Neural progenitor cell (in vitro differentiated cells): ENCODE measurements around the gene HDGFL2.

Experiments
- EZH2 ChIP-seq: fragments of 200-600 bp; sonication (generic); IDR thresholded peaks from 2 replicates; pipeline ENCODE4 v1.6.1; 2017; ENCODE audit warnings: antibody characterized with exemption, mild to moderate bottlenecking, moderate library complexity
- EZH2phosphoT487 ChIP-seq: fragments of 200-600 bp; sonication (generic); IDR thresholded peaks from 2 replicates; pipeline ENCODE4 v1.6.1; 2017; ENCODE audit warnings: antibody characterized with exemption
- TF ChIP-seq, protein P1 (sequence below): fragments of 200-600 bp; sonication (generic); IDR thresholded peaks from 2 replicates; pipeline ENCODE4 v1.5.1; 2017; ENCODE audit warnings: antibody characterized with exemption, mild to moderate bottlenecking

DNA sequence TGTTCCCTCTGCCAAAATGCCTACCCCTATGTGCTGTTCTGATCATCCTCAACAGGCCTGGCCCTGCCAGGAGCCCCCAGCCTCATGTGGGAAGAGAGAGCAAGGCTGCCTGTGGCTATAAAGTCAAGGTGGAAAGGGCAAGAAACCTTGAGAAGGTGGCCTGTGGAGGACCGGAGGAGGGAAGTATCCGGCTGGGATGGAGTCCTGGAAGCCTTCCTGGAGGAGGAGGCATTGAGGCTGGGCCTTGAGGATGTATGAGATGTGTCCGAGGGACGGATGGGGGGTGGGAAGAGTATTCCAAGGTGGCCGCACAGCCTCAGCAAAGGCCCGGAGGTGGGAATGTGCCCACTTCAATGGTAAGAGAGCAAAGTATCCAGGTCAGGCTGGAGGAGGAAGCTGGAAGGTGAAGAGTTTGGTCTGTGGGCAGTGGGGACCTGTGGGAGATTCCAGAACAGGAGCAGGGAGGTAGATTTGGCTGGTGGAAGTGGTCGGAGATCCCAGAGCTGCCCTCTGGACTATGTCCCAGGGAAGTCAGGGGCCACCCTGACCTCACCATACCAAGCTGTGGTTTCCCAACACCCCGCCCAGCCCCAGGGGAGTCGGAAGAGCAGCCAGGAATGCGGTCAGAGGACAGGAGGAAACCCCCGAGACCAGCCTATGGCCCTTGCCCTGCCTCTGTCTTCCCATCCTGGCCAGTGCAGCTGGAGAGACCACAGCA lies 49.2 kb downstream of the HDGFL2 start:
- TF ChIP-seq, protein P1, sequence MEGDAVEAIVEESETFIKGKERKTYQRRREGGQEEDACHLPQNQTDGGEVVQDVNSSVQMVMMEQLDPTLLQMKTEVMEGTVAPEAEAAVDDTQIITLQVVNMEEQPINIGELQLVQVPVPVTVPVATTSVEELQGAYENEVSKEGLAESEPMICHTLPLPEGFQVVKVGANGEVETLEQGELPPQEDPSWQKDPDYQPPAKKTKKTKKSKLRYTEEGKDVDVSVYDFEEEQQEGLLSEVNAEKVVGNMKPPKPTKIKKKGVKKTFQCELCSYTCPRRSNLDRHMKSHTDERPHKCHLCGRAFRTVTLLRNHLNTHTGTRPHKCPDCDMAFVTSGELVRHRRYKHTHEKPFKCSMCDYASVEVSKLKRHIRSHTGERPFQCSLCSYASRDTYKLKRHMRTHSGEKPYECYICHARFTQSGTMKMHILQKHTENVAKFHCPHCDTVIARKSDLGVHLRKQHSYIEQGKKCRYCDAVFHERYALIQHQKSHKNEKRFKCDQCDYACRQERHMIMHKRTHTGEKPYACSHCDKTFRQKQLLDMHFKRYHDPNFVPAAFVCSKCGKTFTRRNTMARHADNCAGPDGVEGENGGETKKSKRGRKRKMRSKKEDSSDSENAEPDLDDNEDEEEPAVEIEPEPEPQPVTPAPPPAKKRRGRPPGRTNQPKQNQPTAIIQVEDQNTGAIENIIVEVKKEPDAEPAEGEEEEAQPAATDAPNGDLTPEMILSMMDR = no peak
- no peak for TF ChIP-seq EZH2
- no peak for TF ChIP-seq EZH2phosphoT487
